Measurements from ENCODE around the gene TGIF2.
A peak's percentile ranks its signal among the peaks of the same experiment; 100 is the strongest.

Gene TGIF2

DNA sequence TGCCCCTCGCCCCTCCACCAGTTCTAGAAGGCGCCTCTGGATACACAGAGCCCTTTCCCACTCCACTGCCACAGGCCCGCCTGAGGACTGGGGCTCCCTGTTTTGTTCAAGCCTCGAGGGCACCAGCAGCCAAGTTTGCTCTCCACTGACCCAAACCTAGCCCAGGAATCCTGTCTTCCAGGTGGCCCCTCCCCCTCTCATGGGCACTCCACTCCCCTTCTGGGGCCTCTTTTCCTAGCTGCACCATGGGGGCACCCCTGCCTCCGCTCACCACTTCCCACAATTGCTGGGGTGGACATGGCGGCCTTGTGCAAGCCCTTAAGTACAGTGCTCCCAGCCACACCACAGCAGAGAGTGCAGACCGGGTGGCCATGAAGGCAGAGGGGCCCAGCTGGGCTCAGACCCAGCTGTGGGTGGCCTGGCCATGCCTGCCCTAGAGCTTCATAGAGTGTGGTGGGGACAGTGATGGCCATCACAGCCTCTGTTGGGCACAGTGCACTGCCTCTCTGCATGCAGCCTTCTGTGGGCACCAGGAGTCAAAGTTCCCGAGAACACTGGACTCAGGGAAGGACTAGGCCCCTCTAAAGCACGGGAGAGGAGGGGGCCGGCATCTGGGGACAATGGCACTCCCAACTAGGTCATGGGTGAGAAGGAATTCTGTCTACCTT lies 30.7 kb upstream of the TGIF2 start:
- Mint-ChIP-seq H3K9me3 (no peaks in the 10 kb centered on the region), H3K4me1 (peaks cover 32% of the 10 kb centered on the region), H3K27me3 (no peaks in the 10 kb centered on the region), H3K4me3 (peak overlapping the region; percentile 7), H3K36me3 (no peaks in the 10 kb centered on the region), H3K27ac (peak overlapping the region; percentile 65)
- no peak for ATAC-seq

DNA sequence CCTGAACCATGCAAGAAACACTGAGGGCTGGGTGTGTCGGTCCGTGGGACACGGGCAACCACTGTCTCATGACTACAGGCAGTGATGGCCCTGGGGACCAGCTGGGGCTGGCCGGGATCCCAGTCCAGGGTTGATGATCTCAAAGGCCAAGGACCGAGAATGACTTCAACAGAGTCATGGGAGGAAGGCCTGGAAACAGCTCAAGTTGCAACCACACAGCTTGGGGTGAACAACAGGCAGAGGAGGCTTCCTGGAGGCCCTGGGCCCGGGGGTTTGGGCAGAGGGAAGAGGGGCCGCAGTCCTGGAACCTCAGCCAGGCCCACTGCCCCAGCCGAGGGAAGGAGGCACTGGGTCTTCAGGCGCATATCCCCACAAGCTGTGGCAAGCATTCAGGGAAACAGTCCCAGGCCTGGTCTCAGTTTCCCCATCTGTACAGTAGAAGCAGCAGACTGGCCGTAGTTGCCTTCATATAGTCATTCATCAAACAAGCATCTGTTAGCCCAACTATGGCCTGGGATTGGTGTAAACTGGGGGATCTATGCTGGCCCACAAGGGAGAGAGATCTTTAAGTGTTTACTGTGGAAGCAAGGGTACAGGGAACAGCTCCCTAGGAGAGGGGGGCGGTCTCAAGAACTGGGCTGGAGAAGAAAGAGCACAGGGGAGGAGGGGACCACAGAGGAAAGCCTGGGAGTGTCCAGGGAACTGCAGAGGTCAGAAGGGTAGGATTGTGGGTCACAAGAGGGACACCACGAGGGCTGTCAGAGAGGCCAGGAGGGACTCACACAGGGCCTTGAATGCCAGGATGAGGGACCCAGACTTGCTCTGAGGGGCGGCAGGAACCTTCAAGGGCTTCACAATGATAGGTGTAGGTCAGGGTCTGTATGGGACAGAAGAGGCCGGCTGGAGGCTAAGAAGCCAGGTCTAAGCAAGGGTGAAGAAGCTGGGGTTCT lies 29.9 kb upstream of the TGIF2 start:
- Mint-ChIP-seq H3K36me3 (no peaks in the 10 kb centered on the region), H3K27ac (peak overlapping the region; percentile 65), H3K9me3 (no peaks in the 10 kb centered on the region), H3K4me3 (no peak overlapping the region), H3K27me3 (no peaks in the 10 kb centered on the region), H3K4me1 (peaks cover 32% of the 10 kb centered on the region)
- ATAC-seq: no peak

DNA sequence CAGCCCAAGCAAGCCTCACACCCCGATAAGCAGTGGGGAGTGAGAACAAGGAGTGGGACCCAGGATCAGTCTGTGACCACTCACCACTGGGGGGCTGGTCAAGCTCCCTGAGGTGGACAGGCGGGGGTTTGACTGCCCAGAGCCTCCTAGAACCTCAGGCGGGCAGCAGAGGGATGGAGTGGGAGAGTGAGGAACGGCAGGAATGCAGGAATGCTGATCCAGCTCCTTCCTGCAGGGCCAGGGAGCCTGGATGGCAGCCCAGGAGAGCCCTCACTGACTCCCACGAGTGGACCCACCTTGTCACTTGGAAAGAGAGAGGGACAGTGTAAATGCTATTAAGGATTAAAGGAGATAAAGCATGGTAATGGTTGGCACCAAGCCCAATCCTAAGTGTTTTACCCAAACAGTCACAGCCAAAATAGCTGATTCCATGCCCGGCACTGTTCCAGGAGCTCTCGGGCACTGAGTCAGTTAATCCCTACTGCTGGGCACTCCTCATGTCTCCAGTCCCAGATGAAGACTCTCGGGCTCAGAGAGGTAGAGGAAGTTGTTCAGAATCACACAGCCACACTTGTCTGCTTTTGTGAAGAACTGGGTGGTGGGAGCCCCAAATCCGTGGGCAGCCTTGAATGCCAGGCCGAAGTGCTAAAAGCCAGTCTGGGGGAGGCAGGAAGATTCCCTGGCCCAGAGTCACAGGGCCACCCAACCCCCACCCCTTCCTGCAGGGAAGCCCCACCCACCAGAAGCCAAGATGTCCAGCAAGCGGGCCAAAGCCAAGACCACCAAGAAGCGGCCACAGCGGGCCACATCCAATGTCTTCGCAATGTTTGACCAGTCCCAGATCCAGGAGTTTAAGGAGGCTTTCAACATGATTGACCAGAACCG lies 29.0 kb upstream of the TGIF2 start:
- Mint-ChIP-seq H3K27me3 (no peaks in the 10 kb centered on the region), H3K9me3 (no peaks in the 10 kb centered on the region), H3K36me3 (no peaks in the 10 kb centered on the region), H3K4me1 (peaks cover 32% of the 10 kb centered on the region), H3K27ac (peak overlapping the region; percentile 65), H3K4me3 (no peak overlapping the region)
- no peak for ATAC-seq

DNA sequence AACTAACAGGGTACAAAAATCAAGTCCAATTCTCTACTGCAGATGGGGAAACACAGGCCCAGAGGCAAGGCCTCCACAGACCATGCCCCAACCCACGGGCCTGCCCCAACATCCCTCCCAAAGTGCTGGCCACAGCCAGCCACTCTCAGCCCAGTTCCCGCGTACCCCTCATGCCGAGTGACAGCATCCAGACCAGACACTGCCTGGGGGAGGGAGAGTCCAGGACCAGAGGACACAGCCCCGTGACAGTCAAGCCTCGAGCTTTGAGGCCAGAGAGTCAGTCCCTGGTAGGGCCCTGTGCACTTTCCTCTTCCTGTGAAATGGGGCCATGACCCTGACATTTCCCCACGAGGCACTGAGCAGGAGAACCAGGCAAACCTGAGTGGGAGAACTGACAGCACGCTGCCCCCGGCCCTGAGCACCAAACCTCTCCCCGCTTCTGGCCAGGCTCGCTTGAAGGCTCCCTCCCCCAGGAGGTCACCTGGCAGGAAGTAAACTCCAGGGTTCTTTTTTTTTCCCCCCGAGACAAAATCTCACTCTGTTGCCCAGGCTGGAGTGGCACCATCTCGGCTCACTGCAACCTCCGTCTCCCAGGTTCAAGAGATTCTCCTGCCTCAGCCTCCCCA lies 27.2 kb upstream of the TGIF2 start:
- no peak for ATAC-seq
- no peaks in the 10 kb centered on the region for H3K9me3 Mint-ChIP-seq
- peak overlapping the region; percentile 61 for H3K27ac Mint-ChIP-seq
- no peaks in the 10 kb centered on the region for H3K27me3 Mint-ChIP-seq
- H3K36me3 Mint-ChIP-seq: no peaks in the 10 kb centered on the region
- H3K4me3 Mint-ChIP-seq: no peak overlapping the region
- H3K4me1 Mint-ChIP-seq: peaks cover 25% of the 10 kb centered on the region

DNA sequence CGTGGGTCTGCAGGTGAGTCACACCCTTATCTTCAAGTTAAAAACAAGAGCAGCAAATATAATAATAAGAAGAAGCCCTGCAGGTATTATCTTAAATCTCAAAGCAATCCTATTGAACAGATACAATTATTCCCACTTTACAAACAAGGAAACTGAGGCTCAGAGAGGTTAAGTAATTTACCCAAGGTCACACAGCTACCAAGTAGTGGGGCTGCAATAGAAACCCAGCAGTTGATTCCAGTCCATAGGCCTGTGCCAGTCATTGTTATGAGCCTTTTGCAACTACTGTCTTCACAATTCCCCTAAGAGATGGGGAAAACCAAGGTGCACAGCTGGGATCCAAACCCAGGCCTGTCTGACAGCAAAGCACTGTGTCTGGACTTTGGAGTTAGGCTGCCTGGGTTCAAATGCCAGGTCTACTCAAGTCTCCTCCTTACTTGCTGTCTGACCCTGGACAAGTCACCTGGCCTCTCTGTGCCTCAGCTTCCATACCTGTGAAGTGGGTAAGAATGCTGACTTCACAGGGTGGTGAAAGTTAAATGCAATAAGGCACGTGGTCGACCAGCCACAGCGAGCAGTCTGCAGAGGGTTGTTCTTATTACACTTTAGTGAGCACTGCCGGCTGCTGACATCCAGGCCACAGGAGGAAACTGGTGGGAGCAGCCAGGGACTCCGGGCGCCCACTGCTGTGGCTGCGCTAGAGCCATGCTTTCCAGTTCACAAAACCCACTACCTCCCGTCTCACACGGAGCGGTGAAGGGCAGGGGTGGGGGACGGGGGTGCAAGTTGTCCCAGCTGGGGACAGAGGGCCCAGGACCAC lies 26.0 kb upstream of the TGIF2 start:
- no peak for ATAC-seq
- Mint-ChIP-seq H3K27ac (peak overlapping the region; percentile 61), H3K27me3 (no peaks in the 10 kb centered on the region)

GRCh38 chr20:36548006-36548315 lies 25.4 kb upstream of the TGIF2 start:
- no peaks in the 10 kb centered on the region for H3K27me3 Mint-ChIP-seq
- no peak overlapping the region for H3K27ac Mint-ChIP-seq
- H3K36me3 Mint-ChIP-seq: no peaks in the 10 kb centered on the region
- ATAC-seq: no peak
- peaks cover 16% of the 10 kb centered on the region for H3K4me1 Mint-ChIP-seq
- no peak overlapping the region for H3K4me3 Mint-ChIP-seq
- no peaks in the 10 kb centered on the region for H3K9me3 Mint-ChIP-seq

More for the DNA sequence above, 26.0 kb upstream of the TGIF2 start:
- Mint-ChIP-seq H3K9me3 (no peaks in the 10 kb centered on the region), H3K4me1 (peaks cover 16% of the 10 kb centered on the region), H3K4me3 (no peak overlapping the region), H3K36me3 (no peaks in the 10 kb centered on the region)

DNA sequence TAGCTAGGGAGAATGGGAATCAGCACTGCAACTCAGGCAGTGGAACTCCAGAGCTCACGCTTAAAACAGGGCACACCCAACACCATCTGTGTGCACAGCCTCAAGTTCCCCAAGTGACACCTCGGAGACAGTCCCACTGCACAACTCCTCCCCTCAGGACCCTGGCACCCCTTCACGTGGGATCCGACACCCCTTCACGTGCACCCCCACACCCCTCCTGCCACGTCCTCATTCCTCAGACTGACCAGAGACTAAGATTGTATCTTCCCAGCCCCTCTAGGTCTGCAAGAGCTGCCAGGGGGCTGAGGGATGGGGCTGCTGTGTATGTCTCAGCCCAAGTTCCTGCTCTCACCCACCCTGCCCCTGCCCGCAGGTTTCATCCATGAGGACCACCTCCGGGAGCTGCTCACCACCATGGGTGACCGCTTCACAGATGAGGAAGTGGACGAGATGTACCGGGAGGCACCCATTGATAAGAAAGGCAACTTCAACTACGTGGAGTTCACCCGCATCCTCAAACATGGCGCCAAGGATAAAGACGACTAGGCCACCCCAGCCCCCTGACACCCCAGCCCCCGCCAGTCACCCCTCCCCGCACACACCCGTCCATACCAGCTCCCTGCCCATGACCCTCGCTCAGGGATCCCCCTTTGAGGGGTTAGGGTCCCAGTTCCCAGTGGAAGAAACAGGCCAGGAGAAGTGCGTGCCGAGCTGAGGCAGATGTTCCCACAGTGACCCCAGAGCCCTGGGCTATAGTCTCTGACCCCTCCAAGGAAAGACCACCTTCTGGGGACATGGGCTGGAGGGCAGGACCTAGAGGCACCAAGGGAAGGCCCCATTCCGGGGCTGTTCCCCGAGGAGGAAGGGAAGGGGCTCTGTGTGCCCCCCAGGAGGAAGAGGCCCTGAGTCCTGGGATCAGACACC lies 24.4 kb upstream of the TGIF2 start:
- Mint-ChIP-seq H3K9me3 (no peaks in the 10 kb centered on the region), H3K27me3 (no peaks in the 10 kb centered on the region), H3K4me1 (peaks cover 16% of the 10 kb centered on the region), H3K36me3 (no peaks in the 10 kb centered on the region), H3K4me3 (no peak overlapping the region), H3K27ac (no peak overlapping the region)
- ATAC-seq: no peak

DNA sequence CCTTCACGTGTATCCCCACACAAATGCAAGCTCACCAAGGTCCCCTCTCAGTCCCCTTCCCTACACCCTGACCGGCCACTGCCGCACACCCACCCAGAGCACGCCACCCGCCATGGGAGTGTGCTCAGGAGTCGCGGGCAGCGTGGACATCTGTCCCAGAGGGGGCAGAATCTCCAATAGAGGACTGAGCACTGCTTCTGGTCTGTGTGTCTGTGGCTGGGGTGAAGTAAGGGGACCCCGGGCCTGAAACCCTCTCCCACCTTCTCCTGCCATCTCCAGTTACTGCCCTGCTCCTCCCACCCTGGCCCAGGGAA lies 23.8 kb upstream of the TGIF2 start:
- H3K27ac Mint-ChIP-seq: no peak overlapping the region
- no peaks in the 10 kb centered on the region for H3K27me3 Mint-ChIP-seq
- H3K4me1 Mint-ChIP-seq: peaks cover 16% of the 10 kb centered on the region
- peak; percentile 21 for ATAC-seq
- no peaks in the 10 kb centered on the region for H3K36me3 Mint-ChIP-seq
- no peaks in the 10 kb centered on the region for H3K9me3 Mint-ChIP-seq
- H3K4me3 Mint-ChIP-seq: no peak overlapping the region

GRCh38 chr20:36549942-36550789 lies 23.2 kb upstream of the TGIF2 start:
- ATAC-seq: no peak
- Mint-ChIP-seq H3K9me3 (no peaks in the 10 kb centered on the region), H3K4me3 (no peak overlapping the region), H3K27me3 (no peaks in the 10 kb centered on the region), H3K4me1 (peaks cover 16% of the 10 kb centered on the region), H3K36me3 (no peaks in the 10 kb centered on the region), H3K27ac (peak overlapping the region; percentile 23)

DNA sequence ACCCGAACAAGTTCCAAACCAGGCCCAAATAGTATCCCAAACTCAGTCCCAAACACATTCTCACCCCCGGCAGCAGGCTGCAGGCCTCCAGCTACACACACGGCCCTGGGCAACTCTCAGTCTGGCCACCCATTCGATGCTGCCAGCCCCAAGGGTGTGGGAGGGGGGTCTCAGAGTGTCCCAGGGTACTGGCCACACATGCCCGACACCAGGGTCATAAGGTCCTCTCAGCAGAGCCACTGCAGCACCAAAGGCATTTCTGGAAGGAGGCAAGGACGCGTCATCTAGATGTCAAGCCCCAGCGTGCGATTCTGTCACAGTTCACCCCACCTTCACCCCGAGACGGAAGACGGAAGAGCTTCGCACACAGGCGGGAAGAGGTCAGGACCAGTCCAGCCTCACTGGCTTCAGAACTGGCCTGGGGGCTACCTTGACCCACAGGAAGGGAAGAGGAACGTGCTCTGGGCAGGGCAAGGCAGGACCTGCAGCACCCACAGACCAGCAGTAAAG lies 22.6 kb upstream of the TGIF2 start:
- no peak overlapping the region for H3K4me3 Mint-ChIP-seq
- peak overlapping the region; percentile 23 for H3K27ac Mint-ChIP-seq
- peaks cover 12% of the 10 kb centered on the region for H3K4me1 Mint-ChIP-seq
- H3K9me3 Mint-ChIP-seq: no peaks in the 10 kb centered on the region
- no peak for ATAC-seq
- H3K36me3 Mint-ChIP-seq: no peaks in the 10 kb centered on the region
- no peaks in the 10 kb centered on the region for H3K27me3 Mint-ChIP-seq

- peak overlapping the region; percentile 2 for H3K27ac Mint-ChIP-seq
- no peaks in the 10 kb centered on the region for H3K27me3 Mint-ChIP-seq
- H3K9me3 Mint-ChIP-seq: no peaks in the 10 kb centered on the region
- no peak overlapping the region for H3K4me3 Mint-ChIP-seq
- no peaks in the 10 kb centered on the region for H3K4me1 Mint-ChIP-seq
- no peaks in the 10 kb centered on the region for H3K36me3 Mint-ChIP-seq
- no peak for ATAC-seq
These were observed 18.1 kb upstream of the TGIF2 start for GRCh38 chr20:36555248-36555647.

GRCh38 chr20:36562724-36563123 lies 10.7 kb upstream of the TGIF2 start:
- Mint-ChIP-seq H3K36me3 (no peaks in the 10 kb centered on the region), H3K4me1 (no peaks in the 10 kb centered on the region), H3K9me3 (peaks cover 4% of the 10 kb centered on the region), H3K27me3 (no peaks in the 10 kb centered on the region), H3K27ac (no peak overlapping the region), H3K4me3 (no peak overlapping the region)
- ATAC-seq: no peak

DNA sequence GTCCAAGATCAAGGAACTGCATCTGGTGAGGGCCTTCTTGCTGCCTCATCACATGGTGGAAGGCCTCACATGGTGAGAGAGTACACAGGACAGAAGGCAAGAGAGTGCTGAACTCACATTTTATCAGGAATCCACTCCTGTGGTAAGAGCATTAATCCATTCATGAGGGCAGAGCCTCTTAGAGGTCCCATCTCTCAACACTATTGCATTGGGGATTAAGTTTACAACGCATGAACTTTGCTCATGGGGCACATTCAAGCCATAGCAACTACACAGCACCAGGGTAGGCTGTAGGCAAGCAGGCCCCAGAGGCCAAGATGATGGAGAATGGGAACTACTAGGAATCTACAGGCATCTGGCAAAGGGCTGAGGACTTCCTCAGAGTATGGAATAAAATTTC lies 10.0 kb upstream of the TGIF2 start:
- Mint-ChIP-seq H3K27me3 (no peaks in the 10 kb centered on the region), H3K9me3 (peaks cover 4% of the 10 kb centered on the region), H3K4me3 (no peak overlapping the region), H3K27ac (no peak overlapping the region), H3K4me1 (no peaks in the 10 kb centered on the region), H3K36me3 (no peaks in the 10 kb centered on the region)
- no peak for ATAC-seq

Data from stimulated activated memory B cell treated with anti-CD40 and anti-IgM and Interleukin-4, amounts not matched to agents 10 μg/mL and 1 μg/mL and 100 μg/mL, for 72 hours (primary cell).